GM21737 (cell line): ENCODE results near the gene SPHK2.
"Not testable (repeated sequence)": the region's sequence is repeated elsewhere in the genome, so short reads cannot be mapped to it uniquely, and the experiment has no call there.

Source experiments
- ATAC-seq: cut with Tn5 transposase; IDR thresholded peaks from one replicate; pipeline ENCODE4 v1.9.1; 2021; ENCODE audit warnings: mild to moderate bottlenecking, moderate library complexity; ENCODE audit not compliant: unreplicated experiment

SPHK2 gene

GRCh38 chr19:48676887-48677286 is 57.6 kb downstream of the SPHK2 start:
- ATAC-seq = no peak

- ATAC-seq = no peak
Measured at GRCh38 chr19:48678201-48678600, 58.9 kb downstream of the SPHK2 start.

GRCh38 chr19:48680006-48680405 is 60.7 kb downstream of the SPHK2 start:
- not testable (repeated sequence) for ATAC-seq
